ENCODE measurements around the gene GALNT7. TPM values are rescaled to one million over a fixed set of nuclear protein-coding genes. Genes with fewer than 3 reads are reported as not detected.

Gene GALNT7
- total and polyA plus RNA-seq, 11 donors, result 2.3 to 12.8 (median 6.0) TPM

DNA sequence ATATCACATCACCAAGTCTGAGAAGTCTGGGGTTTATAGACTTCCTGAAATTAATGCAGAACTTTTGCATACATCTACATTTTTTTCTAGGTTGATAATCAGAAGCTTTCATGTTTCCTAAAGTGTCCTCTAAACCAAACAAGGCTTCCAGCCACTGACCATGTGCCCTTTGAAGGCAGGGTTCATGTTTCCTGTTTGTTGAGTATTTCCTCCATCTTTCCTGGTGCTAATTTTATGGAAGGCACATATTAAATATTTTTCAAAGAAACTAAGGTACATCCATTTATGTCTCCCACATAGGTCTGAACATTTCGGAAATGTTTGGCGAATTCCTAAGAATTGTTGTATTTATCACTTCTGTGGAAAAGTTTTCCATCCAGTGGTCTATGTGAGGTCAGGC is 5.6 kb downstream of the GALNT7 start:
- Histone ChIP-seq H3K27ac (no peak overlapping the region), H3K27me3 (no peaks in the 10 kb centered on the region), H3K9me3 (no peaks in the 10 kb centered on the region), H3K36me3 (no peaks in the 10 kb centered on the region), H3K4me1 (peaks cover 0 to 44% (median 11%) of the 10 kb centered on the region in 12 donors), H3K4me3 (no peak overlapping the region)
- 97 to 100% (median 98%) methylated on average over 2 of the region's 2 CpGs for WGBS, 4 donors
- ATAC-seq, result no peak
- TF ChIP-seq, protein P1, sequence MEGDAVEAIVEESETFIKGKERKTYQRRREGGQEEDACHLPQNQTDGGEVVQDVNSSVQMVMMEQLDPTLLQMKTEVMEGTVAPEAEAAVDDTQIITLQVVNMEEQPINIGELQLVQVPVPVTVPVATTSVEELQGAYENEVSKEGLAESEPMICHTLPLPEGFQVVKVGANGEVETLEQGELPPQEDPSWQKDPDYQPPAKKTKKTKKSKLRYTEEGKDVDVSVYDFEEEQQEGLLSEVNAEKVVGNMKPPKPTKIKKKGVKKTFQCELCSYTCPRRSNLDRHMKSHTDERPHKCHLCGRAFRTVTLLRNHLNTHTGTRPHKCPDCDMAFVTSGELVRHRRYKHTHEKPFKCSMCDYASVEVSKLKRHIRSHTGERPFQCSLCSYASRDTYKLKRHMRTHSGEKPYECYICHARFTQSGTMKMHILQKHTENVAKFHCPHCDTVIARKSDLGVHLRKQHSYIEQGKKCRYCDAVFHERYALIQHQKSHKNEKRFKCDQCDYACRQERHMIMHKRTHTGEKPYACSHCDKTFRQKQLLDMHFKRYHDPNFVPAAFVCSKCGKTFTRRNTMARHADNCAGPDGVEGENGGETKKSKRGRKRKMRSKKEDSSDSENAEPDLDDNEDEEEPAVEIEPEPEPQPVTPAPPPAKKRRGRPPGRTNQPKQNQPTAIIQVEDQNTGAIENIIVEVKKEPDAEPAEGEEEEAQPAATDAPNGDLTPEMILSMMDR (IDR thresholded peaks at IDR 0.05), result no peak
- TF ChIP-seq POLR2A (IDR thresholded peaks at IDR 0.05), result no peak
- intact Hi-C loops (cut with DNase I), result loop anchor here in 6 of 10 donors (5.0 to 10.0 kb wide), 5 partner anchors 61 to 149 kb away; no protein-coding TSS in a partner anchor
- no peak for DNase-seq

DNA sequence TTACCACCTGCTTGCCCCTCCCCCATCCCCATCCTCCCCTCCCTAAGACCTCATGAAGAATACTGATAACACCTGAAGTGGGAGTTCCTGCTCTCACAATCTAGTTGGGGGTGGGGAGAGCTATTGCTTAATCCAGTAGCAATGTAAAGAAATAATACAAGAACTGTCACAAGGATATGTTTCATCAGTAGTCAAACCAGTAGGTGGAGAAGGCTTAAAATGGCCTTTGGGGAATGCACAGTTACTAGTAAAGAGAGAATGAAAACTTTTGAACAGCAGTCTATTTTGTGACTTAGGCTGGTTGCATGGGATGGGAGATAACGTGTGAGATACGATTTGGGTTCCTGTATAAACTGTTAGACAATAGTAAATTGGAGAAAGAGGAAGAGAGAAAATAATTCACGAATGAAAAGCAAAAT is 6.0 kb downstream of the GALNT7 start:
- ATAC-seq (no peak), DNase-seq (no peak)
- Histone ChIP-seq H3K27ac (no peak overlapping the region), H3K4me1 (peaks cover 0 to 46% (median 11%) of the 10 kb centered on the region in 12 donors), H3K36me3 (no peaks in the 10 kb centered on the region), H3K27me3 (no peaks in the 10 kb centered on the region), H3K9me3 (no peaks in the 10 kb centered on the region), H3K4me3 (no peak overlapping the region)
- TF ChIP-seq POLR2A (IDR thresholded peaks at IDR 0.05), result no peak
- TF ChIP-seq, protein P1 (IDR thresholded peaks at IDR 0.05), result no peak
- WGBS, 4 donors, result 73 to 82% (median 78%) methylated on average over 3 of the region's 3 CpGs
- intact Hi-C loops (cut with DNase I), result loop anchor here in 6 of 10 donors (5.0 to 10.0 kb wide), 5 partner anchors 60 to 150 kb away; no protein-coding TSS in a partner anchor

DNA sequence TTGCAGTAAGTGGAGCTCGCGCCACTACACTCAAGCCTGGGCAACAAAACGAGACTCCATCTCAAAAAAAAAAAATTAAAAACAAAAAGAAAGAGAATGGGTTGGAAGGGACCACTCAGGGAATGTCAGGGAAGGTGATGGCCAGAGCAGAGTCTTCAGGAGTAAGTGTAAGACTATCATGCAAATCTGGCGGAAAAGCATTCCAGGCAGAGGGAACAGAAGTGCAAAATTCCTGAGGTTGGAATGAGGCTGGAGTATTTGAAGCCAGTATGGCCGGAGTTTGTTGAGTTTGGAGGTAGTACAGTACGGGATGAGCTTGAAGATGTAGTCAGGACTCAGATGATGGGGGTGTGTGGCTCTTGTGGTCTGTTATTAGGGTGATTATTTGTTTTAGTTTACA is 7.4 kb downstream of the GALNT7 start:
- DNase-seq (no peak), ATAC-seq (no peak)
- Histone ChIP-seq H3K36me3 (no peaks in the 10 kb centered on the region), H3K27ac (no peak overlapping the region), H3K4me3 (no peak overlapping the region), H3K27me3 (no peaks in the 10 kb centered on the region), H3K4me1 (peaks cover 0 to 47% (median 0%) of the 10 kb centered on the region in 12 donors), H3K9me3 (no peaks in the 10 kb centered on the region)
- intact Hi-C loops (cut with DNase I), result loop anchor here in 5 of 10 donors (10.0 kb wide), 3 partner anchors 59 to 151 kb away; no protein-coding TSS in a partner anchor
- TF ChIP-seq, protein P1 (IDR thresholded peaks at IDR 0.05), result no peak
- TF ChIP-seq POLR2A (IDR thresholded peaks at IDR 0.05), result no peak
- WGBS, 4 donors, result 92 to 98% (median 95%) methylated on average over 6 of the region's 6 CpGs

DNA sequence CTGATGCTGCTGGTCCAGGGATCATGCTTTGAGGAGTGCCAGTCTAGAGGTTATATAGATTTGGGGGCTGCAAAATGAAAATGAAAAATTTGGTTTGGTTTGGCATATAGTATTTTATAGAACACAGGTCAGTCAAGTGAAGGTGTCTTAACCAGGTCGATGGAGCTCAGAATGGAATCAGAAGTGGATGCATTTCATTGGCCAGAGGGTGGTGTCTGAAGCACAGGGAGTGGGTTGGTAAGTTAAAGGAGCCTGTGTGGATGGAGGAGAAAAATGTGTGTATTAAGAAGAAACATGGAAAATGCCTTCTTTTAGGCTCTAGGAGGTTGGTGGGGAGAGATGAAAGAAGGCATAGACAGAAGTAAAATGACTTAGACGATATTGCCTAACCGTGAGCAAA is 8.6 kb downstream of the GALNT7 start:
- TF ChIP-seq, protein P1 (IDR thresholded peaks at IDR 0.05), result no peak
- no peak for TF ChIP-seq POLR2A (IDR thresholded peaks at IDR 0.05)
- Histone ChIP-seq H3K36me3 (no peaks in the 10 kb centered on the region), H3K9me3 (no peaks in the 10 kb centered on the region), H3K4me3 (no peak overlapping the region), H3K4me1 (peaks cover 0 to 43% (median 4%) of the 10 kb centered on the region in 12 donors), H3K27ac (no peak overlapping the region), H3K27me3 (no peaks in the 10 kb centered on the region)
- intact Hi-C loops (cut with DNase I), result loop anchor here in 5 of 10 donors (10.0 kb wide), 3 partner anchors 58 to 152 kb away; no protein-coding TSS in a partner anchor
- 68 to 73% (median 70%) methylated on average over 3 of the region's 3 CpGs for WGBS, 4 donors
- no peak for ATAC-seq
- DNase-seq, result no peak

Measured in heart left ventricle (tissue), 16 donors.